Esophagus squamous epithelium (tissue), 4 donors: ENCODE results near the gene LPP.

Source experiments
- POLR2A ChIP-seq, 4 donors: fragments of 450-650 bp; IDR thresholded peaks; one replicate each; pipeline ENCODE4 v1.6.1; 2017; ENCODE audit warnings: antibody characterized with exemption in 4 of 4, mild to moderate bottlenecking in 4 of 4, moderate library complexity in 3 of 4
- TF ChIP-seq, protein P1 (sequence below), 6 experiments: fragments of 450-650 bp in 4 of 6; fragments of 200-600 bp in 2 of 6; sonication (generic) in 2 of 6; IDR thresholded peaks; one replicate each; pipeline ENCODE4 v1.5.1; 2016 to 2019; ENCODE audit warnings: antibody characterized with exemption in 6 of 6, mild to moderate bottlenecking in 4 of 6, moderate library complexity in 4 of 6

DNA sequence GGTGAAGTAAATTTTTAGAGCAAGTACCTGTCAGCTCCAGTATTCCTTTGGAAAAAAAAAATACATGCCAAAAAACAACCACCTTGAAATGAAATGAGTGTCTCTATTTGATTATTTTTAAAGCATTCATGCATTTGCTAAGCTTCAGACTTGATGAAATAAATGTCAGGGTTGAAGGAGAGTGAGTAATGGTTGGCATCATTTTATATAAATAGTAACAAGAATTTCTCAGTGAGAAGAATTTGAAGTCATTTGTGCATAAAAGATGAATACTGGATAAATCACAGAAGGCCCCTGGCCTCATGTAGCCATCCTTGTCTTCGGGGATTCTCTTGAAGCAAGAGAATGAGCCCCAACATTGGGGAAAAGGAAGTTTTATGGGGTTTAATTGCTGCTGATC, 318.4 kb downstream of the LPP start:
- TF ChIP-seq, protein P1, sequence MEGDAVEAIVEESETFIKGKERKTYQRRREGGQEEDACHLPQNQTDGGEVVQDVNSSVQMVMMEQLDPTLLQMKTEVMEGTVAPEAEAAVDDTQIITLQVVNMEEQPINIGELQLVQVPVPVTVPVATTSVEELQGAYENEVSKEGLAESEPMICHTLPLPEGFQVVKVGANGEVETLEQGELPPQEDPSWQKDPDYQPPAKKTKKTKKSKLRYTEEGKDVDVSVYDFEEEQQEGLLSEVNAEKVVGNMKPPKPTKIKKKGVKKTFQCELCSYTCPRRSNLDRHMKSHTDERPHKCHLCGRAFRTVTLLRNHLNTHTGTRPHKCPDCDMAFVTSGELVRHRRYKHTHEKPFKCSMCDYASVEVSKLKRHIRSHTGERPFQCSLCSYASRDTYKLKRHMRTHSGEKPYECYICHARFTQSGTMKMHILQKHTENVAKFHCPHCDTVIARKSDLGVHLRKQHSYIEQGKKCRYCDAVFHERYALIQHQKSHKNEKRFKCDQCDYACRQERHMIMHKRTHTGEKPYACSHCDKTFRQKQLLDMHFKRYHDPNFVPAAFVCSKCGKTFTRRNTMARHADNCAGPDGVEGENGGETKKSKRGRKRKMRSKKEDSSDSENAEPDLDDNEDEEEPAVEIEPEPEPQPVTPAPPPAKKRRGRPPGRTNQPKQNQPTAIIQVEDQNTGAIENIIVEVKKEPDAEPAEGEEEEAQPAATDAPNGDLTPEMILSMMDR (IDR thresholded peaks at IDR 0.05): no peak
- TF ChIP-seq POLR2A (IDR thresholded peaks at IDR 0.05): no peak
